PFSK-1 (cell line): ENCODE results near the gene PKN1.

Experiments used
- FOXP2 ChIP-seq: optimal IDR thresholded peaks from 2 replicates; pipeline ENCODE3; 2011; ENCODE audit warnings: borderline replicate concordance, control low read depth, inconsistent platforms; ENCODE audit not compliant: insufficient read depth; ENCODE audit errors: extremely low read length, extremely low read depth
- POLR2AphosphoS5 ChIP-seq: IDR thresholded peaks from 2 replicates; pipeline ENCODE4 v1.6.1; 2012; ENCODE audit warnings: low read depth, mild to moderate bottlenecking, control low read depth, low read length, moderate library complexity
- SIN3A ChIP-seq: IDR thresholded peaks from 2 replicates; pipeline ENCODE4 v1.6.1; 2012; ENCODE audit warnings: mild to moderate bottlenecking, low read length, moderate library complexity, borderline replicate concordance; ENCODE audit not compliant: insufficient read depth
- TAF1 ChIP-seq: IDR thresholded peaks from 2 replicates; pipeline ENCODE4 v1.6.1; 2012; ENCODE audit warnings: low read length, control low read depth, borderline replicate concordance; ENCODE audit not compliant: insufficient read depth
- TF ChIP-seq, protein P1 (sequence below), 2 experiments: IDR thresholded peaks; 2 replicates each; pipeline versions ENCODE4 v1.6.1 to v1.8.0; 2011 to 2012; ENCODE audit warnings: low read depth in 2 of 2, low read length in 2 of 2, control low read depth in 1 of 2, inconsistent platforms in 1 of 2, mild to moderate bottlenecking in 1 of 2, moderate library complexity in 1 of 2; ENCODE audit not compliant: insufficient read depth in 1 of 2

Gene PKN1

DNA sequence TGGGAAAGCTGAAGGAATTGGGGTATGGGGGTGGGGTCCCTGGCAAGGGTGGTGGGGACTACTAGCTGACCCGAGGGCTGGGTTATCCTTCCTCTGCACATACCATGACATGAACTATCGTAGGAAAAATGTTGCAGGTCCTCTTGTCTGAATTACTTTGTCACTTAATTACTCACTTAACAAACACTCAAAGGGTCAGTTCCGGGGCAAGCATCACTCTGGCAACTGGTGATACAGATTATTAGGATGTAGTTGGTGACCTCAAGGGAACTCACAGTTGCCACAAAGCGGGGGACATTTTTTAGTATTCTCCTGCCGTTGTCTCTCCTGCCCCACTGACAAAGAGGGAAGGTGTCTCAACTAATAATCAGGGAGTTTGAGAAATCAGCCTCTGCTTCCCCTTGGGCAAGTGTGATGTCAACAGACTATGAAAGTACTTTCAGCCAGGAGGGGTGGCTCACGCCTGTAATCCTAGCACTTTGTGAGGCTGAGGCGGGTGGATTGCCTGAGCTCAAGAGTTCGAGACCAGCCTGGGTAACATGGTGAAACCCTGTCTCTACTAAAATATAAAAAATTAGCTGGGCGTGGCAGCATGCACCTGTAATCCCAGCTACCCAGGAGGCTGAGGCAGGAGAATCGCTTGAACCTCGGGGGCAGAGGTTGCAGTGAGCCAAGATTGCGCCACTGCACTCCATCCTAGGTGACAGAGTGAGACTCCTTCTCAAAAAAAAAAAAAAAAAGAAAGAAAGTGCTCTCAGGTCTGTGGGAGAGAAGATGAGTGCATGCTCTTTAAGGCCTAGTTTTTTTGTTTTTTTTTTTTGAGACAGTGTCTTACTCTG is 74.8 kb downstream of the PKN1 start:
- TF ChIP-seq POLR2AphosphoS5 (no peak), FOXP2 (no peak)

DNA sequence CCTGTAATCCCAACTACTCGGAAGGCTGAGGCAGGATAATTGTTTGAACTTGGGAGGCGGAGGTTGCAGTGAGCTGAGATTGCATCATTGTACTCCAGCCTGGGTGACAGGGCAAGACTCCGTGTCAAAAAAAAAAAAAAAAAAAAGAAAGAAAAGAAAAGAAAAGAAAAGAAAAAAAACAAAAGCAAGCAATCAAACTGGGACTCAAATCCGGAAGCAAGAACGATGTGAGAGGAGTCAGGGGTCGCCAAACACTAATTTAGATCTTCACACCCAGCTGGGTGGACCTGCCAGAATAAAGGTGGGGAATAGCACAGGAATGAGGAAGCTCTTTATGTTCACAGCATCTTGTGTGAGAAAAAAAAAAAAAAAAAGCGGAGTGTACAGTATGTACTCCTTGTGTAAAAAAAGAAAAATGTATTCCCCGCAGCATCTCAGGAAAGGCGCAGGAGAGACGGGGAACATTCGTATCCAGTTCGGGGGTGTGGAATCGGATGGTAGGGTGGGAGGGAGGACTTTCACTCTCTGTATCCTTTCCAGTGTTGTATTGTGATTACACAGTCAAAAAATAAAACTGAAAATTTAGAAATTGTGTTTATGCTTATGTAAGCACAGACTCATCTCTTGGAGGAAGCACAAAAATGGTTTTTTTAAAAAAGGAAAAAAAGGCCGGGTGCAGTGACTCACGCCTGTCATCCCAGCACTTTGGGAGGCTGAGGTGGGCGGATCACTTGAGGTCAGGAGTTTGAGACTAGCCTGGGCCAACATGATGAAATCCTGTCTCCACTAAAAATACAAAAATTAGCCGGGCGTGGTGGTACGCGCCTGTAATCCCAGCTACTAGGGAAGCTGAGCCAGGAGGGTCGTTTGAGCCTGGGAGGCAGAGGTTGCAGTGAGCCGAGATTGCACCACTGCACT is 77.5 kb downstream of the PKN1 start:
- TF ChIP-seq, protein P1, sequence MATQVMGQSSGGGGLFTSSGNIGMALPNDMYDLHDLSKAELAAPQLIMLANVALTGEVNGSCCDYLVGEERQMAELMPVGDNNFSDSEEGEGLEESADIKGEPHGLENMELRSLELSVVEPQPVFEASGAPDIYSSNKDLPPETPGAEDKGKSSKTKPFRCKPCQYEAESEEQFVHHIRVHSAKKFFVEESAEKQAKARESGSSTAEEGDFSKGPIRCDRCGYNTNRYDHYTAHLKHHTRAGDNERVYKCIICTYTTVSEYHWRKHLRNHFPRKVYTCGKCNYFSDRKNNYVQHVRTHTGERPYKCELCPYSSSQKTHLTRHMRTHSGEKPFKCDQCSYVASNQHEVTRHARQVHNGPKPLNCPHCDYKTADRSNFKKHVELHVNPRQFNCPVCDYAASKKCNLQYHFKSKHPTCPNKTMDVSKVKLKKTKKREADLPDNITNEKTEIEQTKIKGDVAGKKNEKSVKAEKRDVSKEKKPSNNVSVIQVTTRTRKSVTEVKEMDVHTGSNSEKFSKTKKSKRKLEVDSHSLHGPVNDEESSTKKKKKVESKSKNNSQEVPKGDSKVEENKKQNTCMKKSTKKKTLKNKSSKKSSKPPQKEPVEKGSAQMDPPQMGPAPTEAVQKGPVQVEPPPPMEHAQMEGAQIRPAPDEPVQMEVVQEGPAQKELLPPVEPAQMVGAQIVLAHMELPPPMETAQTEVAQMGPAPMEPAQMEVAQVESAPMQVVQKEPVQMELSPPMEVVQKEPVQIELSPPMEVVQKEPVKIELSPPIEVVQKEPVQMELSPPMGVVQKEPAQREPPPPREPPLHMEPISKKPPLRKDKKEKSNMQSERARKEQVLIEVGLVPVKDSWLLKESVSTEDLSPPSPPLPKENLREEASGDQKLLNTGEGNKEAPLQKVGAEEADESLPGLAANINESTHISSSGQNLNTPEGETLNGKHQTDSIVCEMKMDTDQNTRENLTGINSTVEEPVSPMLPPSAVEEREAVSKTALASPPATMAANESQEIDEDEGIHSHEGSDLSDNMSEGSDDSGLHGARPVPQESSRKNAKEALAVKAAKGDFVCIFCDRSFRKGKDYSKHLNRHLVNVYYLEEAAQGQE (IDR thresholded peaks at IDR 0.05; ENCODE audit: insufficient read depth in 1 of 2, low read depth in 2 of 2, low read length in 2 of 2): no peak
- TF ChIP-seq POLR2AphosphoS5: no peak
- TF ChIP-seq FOXP2: no peak
- TF ChIP-seq SIN3A: no peak
- no peak for TF ChIP-seq TAF1

DNA sequence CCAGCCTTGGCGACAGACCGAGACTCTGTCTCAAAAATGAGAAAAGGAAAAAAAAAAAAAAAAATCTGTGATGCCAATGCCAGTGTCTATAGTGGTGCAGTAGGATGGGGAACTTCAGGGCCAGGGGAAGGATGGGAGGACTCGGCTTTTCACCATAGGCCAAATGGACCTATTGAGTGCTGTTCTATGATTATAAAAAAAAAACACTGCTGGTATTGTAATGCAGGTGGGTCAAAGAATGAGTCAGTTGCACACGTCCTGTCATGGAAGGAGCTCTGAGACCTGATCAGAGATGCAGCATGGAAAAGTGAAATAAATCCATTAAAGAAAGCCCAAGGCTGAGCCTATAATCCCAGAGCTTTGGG is 78.1 kb downstream of the PKN1 start:
- TF ChIP-seq, protein P1 (IDR thresholded peaks at IDR 0.05; ENCODE audit: insufficient read depth in 1 of 2, low read depth in 2 of 2, low read length in 2 of 2): no peak
- TF ChIP-seq FOXP2 (no peak), POLR2AphosphoS5 (no peak), TAF1 (no peak), SIN3A (no peak)

DNA sequence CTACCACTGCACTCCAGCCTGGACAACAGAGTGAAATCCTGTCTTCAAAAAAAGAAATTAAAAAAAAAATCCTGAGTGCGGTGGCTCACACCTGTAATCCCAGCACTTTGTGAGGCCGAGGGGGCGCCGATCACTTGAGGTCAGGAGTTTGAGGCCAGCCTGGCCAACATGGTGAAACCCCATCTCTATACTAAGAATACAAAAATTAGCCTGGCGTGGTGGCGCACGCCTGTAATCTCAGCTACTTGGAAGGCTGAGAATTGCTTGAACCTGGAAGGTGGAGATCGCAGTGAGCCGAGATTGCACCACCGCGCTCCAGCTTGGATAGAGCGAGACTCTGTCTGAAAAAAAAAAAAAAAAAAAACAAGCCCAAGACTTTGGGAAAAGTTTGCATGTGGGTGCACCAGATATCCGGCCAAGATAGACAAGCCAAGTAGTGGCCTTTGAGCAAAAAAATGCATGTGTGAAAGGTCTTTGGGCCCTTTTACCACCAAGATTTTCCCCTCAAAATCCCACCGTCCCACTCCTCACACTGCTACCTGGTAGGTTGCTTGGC is 79.4 kb downstream of the PKN1 start:
- TF ChIP-seq POLR2AphosphoS5: no peak
- TF ChIP-seq, protein P1 (IDR thresholded peaks at IDR 0.05; ENCODE audit: insufficient read depth in 1 of 2, low read depth in 2 of 2, low read length in 2 of 2): no peak
- no peak for TF ChIP-seq TAF1
- no peak for TF ChIP-seq FOXP2
- no peak for TF ChIP-seq SIN3A

DNA sequence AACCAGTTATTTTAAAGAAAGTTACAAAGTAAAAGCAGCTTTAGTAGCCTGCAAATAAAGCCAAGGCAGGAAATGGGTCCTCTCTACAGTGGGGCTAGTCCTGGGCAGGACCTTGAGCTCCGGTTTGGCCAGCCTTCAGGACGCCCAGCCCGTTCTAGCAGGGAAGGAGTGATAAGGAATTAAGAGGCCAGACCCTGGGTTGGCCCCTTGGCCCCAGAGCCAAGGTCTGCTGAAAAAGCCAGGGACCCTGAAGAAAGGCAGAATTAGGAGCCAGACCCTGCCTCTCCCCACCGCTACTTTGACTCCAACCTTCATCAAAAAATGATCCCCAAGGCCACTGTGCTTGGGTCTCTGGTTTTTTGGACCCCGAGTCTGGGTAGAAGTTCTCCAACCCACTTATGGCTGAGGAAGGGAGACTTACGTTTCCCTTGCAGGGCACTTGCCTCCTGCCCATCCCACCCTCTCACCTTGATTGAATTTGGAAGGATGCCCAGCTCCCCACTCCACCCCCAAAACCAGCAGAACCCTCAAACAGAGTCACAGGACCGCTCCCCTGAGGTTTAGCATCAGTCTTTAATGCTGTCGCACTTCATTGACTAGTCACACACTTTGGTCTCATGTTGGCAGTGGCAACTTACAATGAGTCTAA is 81.2 kb downstream of the PKN1 start:
- TF ChIP-seq POLR2AphosphoS5 (no peak), SIN3A (no peak), TAF1 (no peak), FOXP2 (no peak)
- TF ChIP-seq, protein P1 (IDR thresholded peaks at IDR 0.05; ENCODE audit: insufficient read depth in 1 of 2, low read depth in 2 of 2, low read length in 2 of 2): no peak
